ENCODE measurements around the gene MEGF11. TPM values are rescaled to one million over a fixed set of nuclear protein-coding genes. Genes with fewer than 3 reads are reported as not detected.

MEGF11 gene
- total RNA-seq, 4 donors from 2014 or later, result 0.97 to 10.6 (median 4.0) TPM

- no peak for TF ChIP-seq CTCF (IDR thresholded peaks at IDR 0.05)
- WGBS, 2 donors, result 72 to 76% methylated on average over 10 of the region's 10 CpGs
- intact Hi-C loops (cut with DNase I; ENCODE audit: low total_unique reads), result no loop called here
- no peak overlapping the region for H3K4me3 ChIP-seq (ENCODE audit: low read depth, poor library complexity, severe bottlenecking)
- no peak for DNase-seq (ENCODE audit: low spot score in 2 of 2)
These were observed 120.2 kb downstream of the MEGF11 start for GRCh38 chr15:66133247-66133885.

- WGBS, 2 donors, result 37 to 45% methylated on average over 5 of the region's 5 CpGs
- no peak for TF ChIP-seq POLR2A (IDR thresholded peaks at IDR 0.05)
- TF ChIP-seq CTCF (IDR thresholded peaks at IDR 0.05), result no peak
- intact Hi-C loops (cut with DNase I; ENCODE audit: low total_unique reads), result no loop called here
These were observed 121.2 kb downstream of the MEGF11 start for GRCh38 chr15:66132251-66132816.

GRCh38 chr15:66131831-66132230 lies 121.7 kb downstream of the MEGF11 start:
- DNase-seq (ENCODE audit: low spot score in 2 of 2), result no peak
- no peak overlapping the region for H3K4me3 ChIP-seq (ENCODE audit: low read depth, poor library complexity, severe bottlenecking)
- TF ChIP-seq POLR2A (IDR thresholded peaks at IDR 0.05) (no peak), CTCF (IDR thresholded peaks at IDR 0.05) (no peak)
- 86 to 89% methylated on average over 6 of the region's 6 CpGs for WGBS, 2 donors
- intact Hi-C loops (cut with DNase I; ENCODE audit: low total_unique reads), result no loop called here

More at GRCh38 chr15:66132251-66132816, 121.2 kb downstream of the MEGF11 start:
- H3K4me3 ChIP-seq (ENCODE audit: low read depth, poor library complexity, severe bottlenecking), result no peak overlapping the region
- DNase-seq (ENCODE audit: low spot score in 2 of 2), result no peak

GRCh38 chr15:66131200-66131599 lies 122.3 kb downstream of the MEGF11 start:
- 75 to 82% methylated on average over 4 of the region's 4 CpGs for WGBS, 2 donors
- H3K4me3 ChIP-seq (ENCODE audit: low read depth, poor library complexity, severe bottlenecking), result no peak overlapping the region
- no peak for TF ChIP-seq POLR2A (IDR thresholded peaks at IDR 0.05)
- no peak for TF ChIP-seq CTCF (IDR thresholded peaks at IDR 0.05)
- DNase-seq (ENCODE audit: low spot score in 2 of 2), result no peak
- intact Hi-C loops (cut with DNase I; ENCODE audit: low total_unique reads), result no loop called here

- no peak overlapping the region for H3K4me3 ChIP-seq (ENCODE audit: low read depth, poor library complexity, severe bottlenecking)
- no peak for TF ChIP-seq POLR2A (IDR thresholded peaks at IDR 0.05)
- TF ChIP-seq CTCF (IDR thresholded peaks at IDR 0.05), result no peak
- WGBS, 2 donors, result 66 to 67% methylated on average over 3 of the region's 3 CpGs
- no peak for DNase-seq (ENCODE audit: low spot score in 2 of 2)
- intact Hi-C loops (cut with DNase I; ENCODE audit: low total_unique reads), result no loop called here
These were observed 123.0 kb downstream of the MEGF11 start for GRCh38 chr15:66130496-66131034.
